ENCODE measurements around the gene AP1S3.
A peak's percentile ranks its signal among the peaks of the same experiment; 100 is the strongest.
"Not testable (repeated sequence)": the region's sequence is repeated elsewhere in the genome, so short reads cannot be mapped to it uniquely, and the experiment has no call there.

AP1S3 gene

GRCh38 chr2:223837287-223838061, at the start of gene AP1S3:
AP1S3 (minus strand) TSS chr2:223837582; CDS start chr2:223837450, 132 bp downstream.
- DNase-seq (ENCODE audit: low spot score) = peak; percentile 87

DNA sequence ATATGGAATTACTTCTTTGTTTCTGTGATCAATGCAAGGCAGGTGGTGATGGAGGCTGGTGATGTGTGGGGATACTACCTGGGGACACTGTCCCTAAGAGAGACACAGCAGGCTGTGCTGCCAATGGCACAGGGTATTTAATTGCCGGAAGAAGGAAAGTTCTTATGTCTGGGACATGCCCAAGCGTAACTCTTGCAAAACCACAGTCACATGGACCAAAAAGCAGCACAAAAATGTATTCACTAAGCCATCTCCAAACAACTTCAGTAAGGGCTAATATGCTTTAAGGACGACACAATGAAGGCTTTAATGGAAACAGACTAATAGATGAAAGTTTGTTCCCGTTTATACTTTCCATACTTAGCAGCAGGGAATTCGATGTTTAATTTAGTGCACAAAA, 49.7 kb upstream of the AP1S3 start:
- DNase-seq (ENCODE audit: low spot score) = peak; percentile 13

GRCh38 chr2:223886726-223887125, 49.3 kb upstream of the AP1S3 start:
- DNase-seq (ENCODE audit: low spot score) = no peak

- peak; percentile 28 for DNase-seq (ENCODE audit: low spot score)
Observed at GRCh38 chr2:223884399-223884798, 47.0 kb upstream of the AP1S3 start.

DNA sequence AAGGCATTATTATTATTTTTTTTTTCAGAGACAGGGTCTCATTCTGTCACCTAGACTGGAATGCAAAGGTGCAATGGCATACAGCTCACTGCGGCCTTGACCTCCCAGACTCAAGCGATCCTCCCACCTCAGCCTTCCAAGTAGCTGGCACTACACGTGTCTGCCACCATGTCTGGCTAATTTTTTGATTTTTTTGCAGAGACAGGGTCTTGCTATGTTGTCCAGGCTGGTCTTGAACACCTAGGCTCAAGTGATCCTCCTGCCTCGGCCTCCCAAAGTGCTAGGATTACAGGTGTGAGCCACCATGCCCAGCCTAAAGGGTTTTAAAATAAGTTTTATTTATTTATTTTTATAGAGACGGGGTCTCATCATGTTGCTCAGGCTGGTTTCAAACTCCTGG, 45.3 kb upstream of the AP1S3 start:
- no peak for DNase-seq (ENCODE audit: low spot score)

GRCh38 chr2:223880796-223881195, 43.4 kb upstream of the AP1S3 start:
- no peak for DNase-seq (ENCODE audit: low spot score)

- no peak for DNase-seq (ENCODE audit: low spot score)
Observed at GRCh38 chr2:223877721-223878410, 40.5 kb upstream of the AP1S3 start.

GRCh38 chr2:223873672-223874071, 36.3 kb upstream of the AP1S3 start:
- no peak for DNase-seq (ENCODE audit: low spot score)

DNA sequence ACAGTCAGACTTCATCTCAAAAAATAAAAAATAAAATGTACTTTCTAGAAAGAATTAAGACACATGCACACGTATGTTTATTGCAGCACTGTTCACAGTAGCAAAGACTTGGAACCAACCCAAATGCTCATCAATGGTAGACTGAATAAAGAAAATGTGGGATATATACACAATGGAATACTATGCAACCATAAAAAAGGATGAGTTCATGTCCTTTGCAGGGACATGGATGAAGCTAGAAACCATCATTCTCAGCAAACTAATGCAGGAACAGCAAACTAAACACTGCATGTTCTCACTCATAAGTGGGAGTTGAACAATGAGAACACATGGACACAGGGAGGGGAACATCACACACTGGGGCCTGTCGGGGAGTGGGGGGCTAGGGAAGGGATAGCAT, 35.4 kb upstream of the AP1S3 start:
- not testable (repeated sequence) for DNase-seq (ENCODE audit: low spot score)

- DNase-seq (ENCODE audit: low spot score) = not testable (repeated sequence)
Observed at GRCh38 chr2:223871661-223872060, 34.3 kb upstream of the AP1S3 start.

DNA sequence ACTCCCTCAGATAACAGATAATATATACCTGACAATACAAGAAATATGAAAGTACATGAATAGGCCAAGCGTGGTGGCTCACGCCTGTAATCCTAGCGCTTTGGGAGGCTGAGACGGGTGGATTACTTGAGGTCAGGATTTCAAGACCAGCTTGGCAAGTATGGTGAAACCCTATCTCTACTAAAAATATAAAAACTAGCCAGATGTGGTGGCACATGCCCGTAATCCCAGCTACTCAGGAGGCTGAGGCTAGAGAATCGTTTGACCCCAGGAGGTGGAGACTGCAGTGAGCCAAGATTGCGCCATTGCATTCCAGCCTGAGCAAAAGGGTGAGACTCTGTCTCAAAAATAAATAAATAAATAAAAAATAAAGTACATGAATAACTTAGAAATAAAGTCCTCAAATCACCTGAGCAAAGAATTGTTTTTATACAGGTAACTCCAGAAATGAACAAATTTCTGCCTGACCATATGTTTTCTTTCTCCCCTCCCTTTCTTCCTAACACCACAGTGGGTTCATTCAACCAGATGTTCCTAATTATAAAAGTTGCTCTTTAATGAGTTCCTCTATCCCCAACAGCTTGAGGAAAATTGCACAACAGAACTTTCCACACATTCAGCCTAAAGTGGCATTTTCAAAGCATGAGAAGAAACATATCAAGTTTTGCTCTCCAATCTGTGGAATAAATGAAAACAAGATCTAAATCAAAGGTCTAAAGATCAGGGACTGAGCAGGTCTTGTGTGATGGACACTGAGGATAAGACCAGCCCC, 33.6 kb upstream of the AP1S3 start:
- peak; percentile 36 for DNase-seq (ENCODE audit: low spot score)

GRCh38 chr2:223868005-223868404, 30.6 kb upstream of the AP1S3 start:
- no peak for DNase-seq (ENCODE audit: low spot score)

DNA sequence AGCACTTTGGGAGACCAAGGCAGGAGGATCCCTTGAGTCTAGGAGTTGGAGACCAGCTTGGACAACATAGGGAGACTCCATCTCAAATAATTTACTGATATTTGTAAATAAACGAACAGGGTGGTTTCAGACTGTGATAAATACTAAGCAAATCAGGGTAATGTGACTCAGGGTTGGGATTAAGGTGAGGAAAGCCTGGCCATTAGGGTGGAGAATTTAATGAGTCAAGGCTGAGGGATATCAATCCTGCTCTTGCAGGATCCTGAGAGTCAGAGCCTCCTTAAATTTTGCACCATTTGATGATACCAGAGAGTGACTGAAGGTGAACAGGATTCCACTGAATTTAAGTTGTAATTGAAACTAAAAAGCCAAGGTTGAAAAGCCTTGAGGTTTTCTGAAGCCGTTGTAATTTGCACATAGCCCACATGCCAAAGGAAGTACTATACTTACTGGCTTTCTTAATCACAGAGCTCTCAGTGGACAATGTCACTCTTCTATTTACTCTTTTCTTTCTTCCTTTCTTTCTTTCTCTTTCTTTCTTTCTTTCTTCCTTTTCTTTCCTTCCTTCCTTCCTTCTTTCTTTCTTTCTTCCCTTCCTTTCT, 28.6 kb upstream of the AP1S3 start:
- DNase-seq (ENCODE audit: low spot score) = no peak

DNA sequence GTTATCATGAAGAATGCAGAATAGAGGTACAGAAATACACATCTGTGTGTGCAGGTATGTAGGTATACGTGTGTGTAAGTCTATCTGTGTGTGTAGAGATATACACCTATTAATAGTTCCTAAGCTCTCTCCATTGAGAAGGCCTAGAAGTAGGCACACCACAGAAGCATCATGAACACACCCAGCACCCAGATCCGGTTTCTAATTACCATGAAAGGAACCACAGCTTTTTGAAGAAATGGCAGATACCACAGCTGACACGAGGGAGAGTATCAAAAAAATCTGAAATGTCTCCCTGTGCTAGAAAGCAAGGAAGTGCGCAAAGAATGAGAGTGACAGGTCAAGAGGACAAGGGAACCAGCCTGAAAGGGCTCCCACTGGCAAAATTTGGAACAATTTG, 27.7 kb upstream of the AP1S3 start:
- no peak for DNase-seq (ENCODE audit: low spot score)

GRCh38 chr2:223863491-223863890, 26.1 kb upstream of the AP1S3 start:
- DNase-seq (ENCODE audit: low spot score) = no peak

- peak; percentile 74 for DNase-seq (ENCODE audit: low spot score)
Observed at GRCh38 chr2:223860809-223861738, 23.7 kb upstream of the AP1S3 start.

GRCh38 chr2:223859070-223859469, 21.7 kb upstream of the AP1S3 start:
- no peak for DNase-seq (ENCODE audit: low spot score)

GRCh38 chr2:223856584-223856983, 19.2 kb upstream of the AP1S3 start:
- DNase-seq (ENCODE audit: low spot score) = no peak

DNA sequence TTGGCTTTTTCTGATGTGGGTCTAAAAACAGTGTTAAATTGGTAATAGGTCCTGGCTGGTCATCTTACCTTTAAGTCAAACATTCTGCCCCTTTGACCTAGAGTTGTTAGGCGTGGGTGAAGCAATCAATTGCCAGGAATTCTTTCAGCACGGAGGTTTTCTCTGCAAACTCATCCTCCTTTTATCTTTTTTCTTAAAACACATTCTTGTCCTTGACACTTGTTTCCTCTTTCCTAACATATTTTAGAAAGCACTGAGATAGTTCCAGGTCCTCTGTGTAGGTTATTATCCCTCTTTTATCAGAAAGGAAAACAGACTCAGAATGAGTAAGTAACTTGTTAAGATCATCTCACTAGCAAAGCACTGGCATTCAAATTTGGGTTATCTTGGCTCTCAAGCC, 18.6 kb upstream of the AP1S3 start:
- no peak for DNase-seq (ENCODE audit: low spot score)

DNA sequence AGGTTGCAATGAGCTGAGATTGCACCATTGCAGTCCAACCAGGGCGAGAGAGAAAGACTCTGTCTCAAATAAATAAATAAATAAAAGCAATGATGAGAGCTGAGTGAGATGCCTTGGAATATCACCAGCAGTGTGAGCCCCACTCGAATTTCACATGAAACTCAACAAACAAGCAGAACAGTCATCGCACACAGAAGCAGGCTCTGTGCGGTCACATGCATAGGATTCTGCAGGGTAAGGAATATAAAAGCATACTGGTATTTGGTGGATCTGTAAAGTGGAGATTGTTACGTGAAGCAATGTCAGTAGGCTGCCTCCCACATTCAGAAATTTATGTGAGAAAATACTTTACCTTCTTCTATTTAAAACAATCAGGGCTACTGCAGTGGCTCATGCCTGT, 18.0 kb upstream of the AP1S3 start:
- no peak for DNase-seq (ENCODE audit: low spot score)

DNA sequence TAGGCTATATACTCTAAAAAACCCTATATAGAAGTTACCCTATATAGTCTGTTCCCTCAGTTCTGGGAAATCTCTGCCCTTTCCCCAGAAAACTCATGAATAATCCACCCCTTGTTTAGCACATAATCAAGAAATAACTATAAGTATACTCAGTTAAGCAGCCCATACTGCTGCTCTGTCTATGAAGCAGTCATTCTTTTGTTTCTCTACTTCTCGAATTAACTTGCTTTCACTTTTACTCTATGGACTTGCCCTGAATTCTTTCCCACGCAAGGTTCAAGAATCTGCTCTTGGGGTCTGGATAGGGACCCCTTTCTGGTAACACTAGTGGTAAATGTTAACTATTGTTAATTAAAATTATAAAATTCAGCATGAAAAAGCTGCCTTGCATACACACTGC, 17.4 kb upstream of the AP1S3 start:
- no peak for DNase-seq (ENCODE audit: low spot score)
